HFF-Myc (cell line): ENCODE measurements around the gene HUS1.
A peak's percentile ranks its signal among the peaks of the same experiment; 100 is the strongest.
"Not testable (repeated sequence)": the region's sequence is repeated elsewhere in the genome, so short reads cannot be mapped to it uniquely, and the experiment has no call there.

ENCODE experiments used
- DNase-seq: peaks from one replicate; pipeline ENCODE4 v3.0.0-alpha.2; 2011; ENCODE audit warnings: low read depth; ENCODE audit errors: extremely low read depth
- H3K4me3 ChIP-seq: replicated peaks from 2 replicates; pipeline ENCODE4 v1.5.1; 2011; ENCODE audit warnings: low read depth, mild to moderate bottlenecking, control low read depth, low read length
- CTCF ChIP-seq: IDR thresholded peaks from 2 replicates; pipeline ENCODE4 v1.5.1; 2012; ENCODE audit warnings: mild to moderate bottlenecking, low read depth, low read length, control low read depth; ENCODE audit errors: missing control alignments

The HUS1 gene

GRCh38 chr7:47946581-47947354 is 32.6 kb downstream of the HUS1 start:
- H3K4me3 ChIP-seq, result no peak overlapping the region
- no peak for DNase-seq
- TF ChIP-seq CTCF, result no peak

GRCh38 chr7:47945261-47946015 is 34.0 kb downstream of the HUS1 start:
- TF ChIP-seq CTCF, result peak; percentile 74
- no peak overlapping the region for H3K4me3 ChIP-seq
- DNase-seq, result no peak

- H3K4me3 ChIP-seq, result no peak overlapping the region
- TF ChIP-seq CTCF, result no peak
- DNase-seq, result no peak
These were observed 34.7 kb downstream of the HUS1 start for GRCh38 chr7:47944536-47945260.

- no peak for DNase-seq
- no peak for TF ChIP-seq CTCF
- no peak overlapping the region for H3K4me3 ChIP-seq
These were observed 35.5 kb downstream of the HUS1 start for GRCh38 chr7:47943676-47944474.

GRCh38 chr7:47942651-47943050 is 36.8 kb downstream of the HUS1 start:
- DNase-seq, H3K4me3 ChIP-seq: not testable (repeated sequence)

GRCh38 chr7:47942132-47942531 is 37.3 kb downstream of the HUS1 start:
- no peak for DNase-seq

More at GRCh38 chr7:47942132-47942531, 37.3 kb downstream of the HUS1 start:
- H3K4me3 ChIP-seq, result no peak overlapping the region
- no peak for TF ChIP-seq CTCF
